ENCODE measurements around the gene HNF4A. TPM values are rescaled to one million over a fixed set of nuclear protein-coding genes. Genes with fewer than 3 reads are reported as not detected.

HNF4A gene
- total and polyA plus RNA-seq, 2 of the 4 experiments (the other 2 are of a cell fraction) = not detected

DNA sequence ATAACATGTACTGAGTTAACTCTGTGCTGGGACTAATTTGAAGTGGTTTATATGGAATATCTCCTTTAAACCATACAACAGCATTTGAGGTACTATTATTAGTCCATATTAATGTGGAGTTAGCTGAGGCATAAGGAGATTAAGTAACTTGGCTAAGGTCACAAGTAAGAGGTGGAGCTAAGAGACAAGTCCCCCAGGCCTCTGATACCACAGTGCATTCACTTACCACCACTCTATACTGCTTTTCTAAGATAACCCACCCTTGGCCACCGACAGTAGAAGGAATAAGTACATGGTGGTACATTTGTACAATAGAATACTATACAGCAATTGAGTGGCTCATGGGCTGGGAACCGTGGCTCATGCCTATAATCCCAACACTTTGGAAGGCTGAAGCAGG is 103.8 kb downstream of the HNF4A start:
- in situ Hi-C loops (cut with MboI; ENCODE audit: low sequenced_read_pairs) = no loop called here
- dilution Hi-C loops (cut with HindIII; ENCODE audit: low sequenced_read_pairs, unreplicated experiment) = no loop called here
- no peaks in the 10 kb centered on the region for H3K36me3 ChIP-seq (ENCODE audit: control insufficient read depth, insufficient read depth, low read length)
- no peak overlapping the region for H3K9ac ChIP-seq (ENCODE audit: low read depth, low read length)
- no peaks in the 10 kb centered on the region for H3K9me1 ChIP-seq (ENCODE audit: insufficient read depth, low read length)
- no peak overlapping the region for H2BK120ac ChIP-seq (ENCODE audit: low read depth, low read length)
- no peak overlapping the region for H3K4me2 ChIP-seq (ENCODE audit: low read depth, low read length)
- no peak overlapping the region for H2BK15ac ChIP-seq (ENCODE audit: low read depth, low read length)
- no peak overlapping the region for H3K23ac ChIP-seq (ENCODE audit: low read depth, low read length)
- no peak overlapping the region for H3K56ac ChIP-seq (ENCODE audit: extremely low read depth, insufficient read depth, low read length)
- intact Hi-C loops (cut with micrococcal nuclease) = loop anchor here (10.0 kb wide), 1 partner anchor 144 kb away; the partner anchor contains the start of gene FITM2
- no peak overlapping the region for H4K8ac ChIP-seq (ENCODE audit: low read depth in 2 of 2, low read length in 2 of 2)
- H3K4me1 ChIP-seq (ENCODE audit: control insufficient read depth, insufficient read depth, low read length) = no peaks in the 10 kb centered on the region
- peaks cover 6% of the 10 kb centered on the region for H3K27me3 ChIP-seq (ENCODE audit: control insufficient read depth, insufficient read depth, low read length)
- H2BK5ac ChIP-seq (ENCODE audit: low read depth, low read length, poor library complexity, severe bottlenecking) = no peak overlapping the region
- no TSS peak for BruUV-seq (replicated peaks)
- H3K27ac ChIP-seq (ENCODE audit: insufficient read depth, low read length) = no peak overlapping the region
- H4K91ac ChIP-seq (ENCODE audit: insufficient read depth, low read depth, low read length) = no peak overlapping the region
- no peak for ATAC-seq (ENCODE audit: low read depth)
- H4K20me1 ChIP-seq (ENCODE audit: insufficient read depth, low read length) = no peaks in the 10 kb centered on the region
- no peak overlapping the region for H4K5ac ChIP-seq (ENCODE audit: low read depth, low read length)
- no peak overlapping the region for H2AFZ ChIP-seq (replicated peaks; ENCODE audit: low read length, poor library complexity)
- H2AK5ac ChIP-seq (ENCODE audit: low read depth, low read length) = no peak overlapping the region
- no peak for DNase-seq
- H2AK9ac ChIP-seq (replicated peaks; ENCODE audit: low read depth, low read length, poor library complexity) = no peak overlapping the region
- no peaks in the 10 kb centered on the region for H3K79me1 ChIP-seq (ENCODE audit: low read depth in 1 of 2, low read length in 2 of 2)
- CTCF ChIA-PET = no interaction called here
- H2BK20ac ChIP-seq (ENCODE audit: low read depth, low read length) = no peak overlapping the region
- WGBS, 2 experiments (ENCODE audit: extremely low coverage in 2 of 2, insufficient read length in 1 of 2) = no CpG with 5 or more reads among the region's 2 CpGs
- no peak overlapping the region for H3K18ac ChIP-seq (ENCODE audit: low read depth, low read length)
- POLR2A ChIA-PET (ENCODE audit: unreplicated experiment) = no interaction called here
- H3K9me3 ChIP-seq (ENCODE audit: control insufficient read depth, insufficient read depth, low read length) = no peaks in the 10 kb centered on the region
- no peak overlapping the region for H3K14ac ChIP-seq (replicated peaks; ENCODE audit: low read depth, low read length)
- TF ChIP-seq CEBPB (IDR thresholded peaks at IDR 0.05; ENCODE audit: low read depth, low read length) (no peak), BHLHE40 (IDR thresholded peaks at IDR 0.05; ENCODE audit: low read depth, low read length) (no peak)
- no peak overlapping the region for H3K4ac ChIP-seq (ENCODE audit: low read depth, low read length)
- no peak overlapping the region for H3K4me3 ChIP-seq (ENCODE audit: insufficient read depth, low read depth, low read length)
